HL-60 (cell line): ENCODE data around the gene DIDO1.

Experiments
- DNase-seq, 2 experiments: peaks; one replicate each; pipeline ENCODE4 v3.0.0-alpha.2; 2010 to 2020; ENCODE audit warnings: low read depth in 1 of 2, low spot score in 1 of 2
- H3K27ac ChIP-seq: fragments of 250-450 bp; sonication (Bioruptor Pico); replicated peaks from 2 replicates; pipeline ENCODE4 v1.5.1; 2020; ENCODE audit warnings: mild to moderate bottlenecking, moderate library complexity
- H3K27me3 ChIP-seq: fragments of 250-450 bp; sonication (Bioruptor Pico); 2 replicates; pipeline ENCODE4 v1.5.1; 2021; ENCODE audit warnings: mild to moderate bottlenecking, moderate library complexity; ENCODE audit not compliant: insufficient read depth, poor library complexity, severe bottlenecking
- H3K4me3 ChIP-seq: replicated peaks from 2 replicates; pipeline ENCODE4 v1.5.1; 2011; ENCODE audit warnings: mild to moderate bottlenecking, control low read depth, low read length; ENCODE audit not compliant: insufficient read depth
- CTCF ChIP-seq: IDR thresholded peaks from one replicate; pipeline ENCODE4 v1.5.1; 2011; ENCODE audit warnings: low read length, control low read depth, inconsistent platforms; ENCODE audit not compliant: insufficient read depth
- GABPA ChIP-seq: IDR thresholded peaks from 2 replicates; pipeline ENCODE4 v1.6.1; 2012; ENCODE audit warnings: low read depth
- POLR2AphosphoS5 ChIP-seq: IDR thresholded peaks from 2 replicates; pipeline ENCODE4 v1.6.1; 2012; ENCODE audit warnings: low read depth
- SPI1 ChIP-seq: IDR thresholded peaks from 2 replicates; pipeline ENCODE4 v1.6.1; 2012; ENCODE audit warnings: low read depth, mild to moderate bottlenecking, borderline replicate concordance
- TF ChIP-seq, protein P1 (sequence below): IDR thresholded peaks from 2 replicates; pipeline ENCODE4 v1.6.1; 2012; ENCODE audit warnings: low read depth; ENCODE audit not compliant: insufficient replicate concordance

The DIDO1 gene

GRCh38 chr20:62880935-62881661 is 45.2 kb downstream of the DIDO1 start:
- DNase-seq = no peak
- no peak overlapping the region for H3K27ac ChIP-seq
- no peak overlapping the region for H3K4me3 ChIP-seq
- no peaks in the 10 kb centered on the region for H3K27me3 ChIP-seq
- TF ChIP-seq SPI1 = no peak
- TF ChIP-seq POLR2AphosphoS5 = no peak
- TF ChIP-seq GABPA = no peak

GRCh38 chr20:62880147-62880934 is 46.0 kb downstream of the DIDO1 start:
- no peak for DNase-seq
- Histone ChIP-seq H3K4me3 (no peak overlapping the region), H3K27ac (no peak overlapping the region), H3K27me3 (no peaks in the 10 kb centered on the region)
- TF ChIP-seq SPI1 = no peak

DNA sequence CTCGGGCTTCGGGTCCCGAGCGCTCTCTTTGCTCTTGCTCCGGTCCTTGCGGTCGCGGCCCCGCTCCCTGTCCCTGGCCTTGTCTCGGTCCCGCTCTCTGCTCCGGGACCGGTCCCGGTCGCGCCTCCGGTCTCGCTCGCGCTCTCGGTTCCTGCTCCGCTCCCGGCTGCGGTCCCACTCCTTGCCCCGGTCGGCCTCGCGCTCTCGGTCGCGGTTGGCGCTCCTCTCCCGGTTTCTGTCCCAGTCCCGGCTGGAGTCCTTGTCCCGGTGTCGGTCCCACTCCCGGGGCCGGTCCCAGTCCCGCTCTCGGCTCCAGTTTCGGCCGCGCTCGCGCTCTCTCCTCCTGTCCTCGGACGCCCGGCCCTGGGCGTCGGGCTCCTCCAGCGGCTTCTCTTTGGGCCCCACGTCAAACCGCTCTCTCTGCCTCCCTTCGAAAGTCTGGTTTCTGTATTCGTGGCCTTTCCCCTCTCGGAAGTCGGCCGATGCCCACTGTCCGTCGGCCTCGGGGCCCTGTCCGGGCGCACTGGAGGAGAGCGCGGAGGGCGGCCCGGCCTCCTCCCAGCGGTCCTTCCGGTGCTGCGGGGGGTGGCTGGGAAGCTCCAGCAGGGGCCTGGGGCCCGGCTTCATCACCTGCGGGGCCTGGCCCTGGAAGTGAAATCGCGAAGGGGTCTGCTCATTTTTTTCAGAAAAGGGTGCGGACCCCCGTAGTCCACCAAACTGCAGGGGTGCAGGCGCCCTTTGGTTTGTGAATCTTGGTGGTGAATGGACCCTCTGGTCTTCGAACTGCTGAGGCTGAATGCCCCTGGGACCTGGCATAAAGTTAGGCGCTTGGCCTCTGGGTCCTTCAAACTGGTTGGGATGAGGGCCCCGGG is 46.8 kb downstream of the DIDO1 start:
- no peak for DNase-seq
- no peak for TF ChIP-seq CTCF
- TF ChIP-seq, protein P1, sequence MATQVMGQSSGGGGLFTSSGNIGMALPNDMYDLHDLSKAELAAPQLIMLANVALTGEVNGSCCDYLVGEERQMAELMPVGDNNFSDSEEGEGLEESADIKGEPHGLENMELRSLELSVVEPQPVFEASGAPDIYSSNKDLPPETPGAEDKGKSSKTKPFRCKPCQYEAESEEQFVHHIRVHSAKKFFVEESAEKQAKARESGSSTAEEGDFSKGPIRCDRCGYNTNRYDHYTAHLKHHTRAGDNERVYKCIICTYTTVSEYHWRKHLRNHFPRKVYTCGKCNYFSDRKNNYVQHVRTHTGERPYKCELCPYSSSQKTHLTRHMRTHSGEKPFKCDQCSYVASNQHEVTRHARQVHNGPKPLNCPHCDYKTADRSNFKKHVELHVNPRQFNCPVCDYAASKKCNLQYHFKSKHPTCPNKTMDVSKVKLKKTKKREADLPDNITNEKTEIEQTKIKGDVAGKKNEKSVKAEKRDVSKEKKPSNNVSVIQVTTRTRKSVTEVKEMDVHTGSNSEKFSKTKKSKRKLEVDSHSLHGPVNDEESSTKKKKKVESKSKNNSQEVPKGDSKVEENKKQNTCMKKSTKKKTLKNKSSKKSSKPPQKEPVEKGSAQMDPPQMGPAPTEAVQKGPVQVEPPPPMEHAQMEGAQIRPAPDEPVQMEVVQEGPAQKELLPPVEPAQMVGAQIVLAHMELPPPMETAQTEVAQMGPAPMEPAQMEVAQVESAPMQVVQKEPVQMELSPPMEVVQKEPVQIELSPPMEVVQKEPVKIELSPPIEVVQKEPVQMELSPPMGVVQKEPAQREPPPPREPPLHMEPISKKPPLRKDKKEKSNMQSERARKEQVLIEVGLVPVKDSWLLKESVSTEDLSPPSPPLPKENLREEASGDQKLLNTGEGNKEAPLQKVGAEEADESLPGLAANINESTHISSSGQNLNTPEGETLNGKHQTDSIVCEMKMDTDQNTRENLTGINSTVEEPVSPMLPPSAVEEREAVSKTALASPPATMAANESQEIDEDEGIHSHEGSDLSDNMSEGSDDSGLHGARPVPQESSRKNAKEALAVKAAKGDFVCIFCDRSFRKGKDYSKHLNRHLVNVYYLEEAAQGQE = no peak
- no peak for TF ChIP-seq GABPA
- no peak for TF ChIP-seq SPI1
- TF ChIP-seq POLR2AphosphoS5 = no peak

GRCh38 chr20:62878244-62879038 is 47.9 kb downstream of the DIDO1 start:
- H3K4me3 ChIP-seq = no peak overlapping the region
- TF ChIP-seq, protein P1 = no peak
- no peak for TF ChIP-seq CTCF
- no peak for TF ChIP-seq POLR2AphosphoS5
- no peak for TF ChIP-seq GABPA
- no peak for TF ChIP-seq SPI1
- DNase-seq = no peak
- H3K27ac ChIP-seq = no peak overlapping the region
- H3K27me3 ChIP-seq = no peaks in the 10 kb centered on the region

More for the DNA sequence above, 46.8 kb downstream of the DIDO1 start:
- H3K27me3 ChIP-seq = no peaks in the 10 kb centered on the region
- H3K27ac ChIP-seq = no peak overlapping the region
- no peak overlapping the region for H3K4me3 ChIP-seq
